Neural crest cell (in vitro differentiated cells): ENCODE data around the gene PLXNA2. TPM values are rescaled to one million over a fixed set of nuclear protein-coding genes. Genes with fewer than 3 reads are reported as not detected.

Experiments used
- DNase-seq: peaks from one replicate; pipeline ENCODE4 v3.0.0; 2021; ENCODE audit warnings: low read depth, mixed read lengths, low spot score
- H3K27ac Mint-ChIP-seq: one replicate; pipeline ENCODE4 v1.8.0; 2021; ENCODE audit warnings: mild to moderate bottlenecking, mixed read lengths; ENCODE audit not compliant: unreplicated experiment
- H3K27me3 Mint-ChIP-seq: 2 replicates; pipeline ENCODE4 v1.8.0; 2021; ENCODE audit warnings: low read depth, mild to moderate bottlenecking, mixed read lengths
- H3K36me3 Mint-ChIP-seq: 2 replicates; pipeline ENCODE4 v1.8.0; 2021; ENCODE audit warnings: low read depth, mild to moderate bottlenecking, mixed read lengths
- H3K4me1 Mint-ChIP-seq: 2 replicates; pipeline ENCODE4 v1.8.0; 2021; ENCODE audit warnings: mixed read lengths
- H3K4me3 Mint-ChIP-seq: one replicate; pipeline ENCODE4 v1.8.0; 2021; ENCODE audit warnings: mild to moderate bottlenecking, mixed read lengths
- H3K9me3 Mint-ChIP-seq: 2 replicates; pipeline ENCODE4 v1.8.0; 2021; ENCODE audit warnings: mixed read lengths
- total RNA-seq: library from RNA; stranded (reverse); gene quantifications from 2 replicates; pipeline ENCODE4 v1.2.1, GENCODE V29; 2021
- TF ChIP-seq, protein P1 (sequence below): fragments of 200-600 bp; sonication (generic); conservative IDR thresholded peaks from 2 replicates; pipeline ENCODE4 v1.5.0; 2021; ENCODE audit warnings: antibody characterized with exemption, mild to moderate bottlenecking

Gene PLXNA2
- total RNA-seq, 1 donor from 2014 or later, result 37.7 TPM

DNA sequence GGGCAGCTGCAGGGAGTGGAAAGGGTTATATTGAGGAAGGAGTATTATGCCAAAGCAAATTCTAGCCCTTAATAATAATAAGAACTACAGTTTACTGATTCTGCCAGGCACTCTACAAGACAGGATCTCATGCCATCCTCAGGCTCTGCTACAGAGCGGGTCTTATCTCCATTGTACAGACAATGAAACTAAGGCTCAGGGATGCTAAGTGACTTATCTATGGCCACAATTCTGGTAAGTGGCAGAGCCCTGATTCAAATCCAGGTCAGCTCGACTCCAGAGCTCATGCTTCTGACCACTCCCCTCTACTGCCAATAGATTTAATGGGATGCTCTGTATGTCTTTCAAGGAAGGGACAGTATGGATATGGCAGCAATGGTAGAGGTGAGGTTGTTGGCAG, 187.1 kb downstream of the PLXNA2 start:
- Mint-ChIP-seq H3K36me3 (no peaks in the 10 kb centered on the region), H3K4me1 (peaks cover 31% of the 10 kb centered on the region), H3K9me3 (no peaks in the 10 kb centered on the region), H3K4me3 (no peak overlapping the region), H3K27ac (no peak overlapping the region), H3K27me3 (no peaks in the 10 kb centered on the region)
- TF ChIP-seq, protein P1, sequence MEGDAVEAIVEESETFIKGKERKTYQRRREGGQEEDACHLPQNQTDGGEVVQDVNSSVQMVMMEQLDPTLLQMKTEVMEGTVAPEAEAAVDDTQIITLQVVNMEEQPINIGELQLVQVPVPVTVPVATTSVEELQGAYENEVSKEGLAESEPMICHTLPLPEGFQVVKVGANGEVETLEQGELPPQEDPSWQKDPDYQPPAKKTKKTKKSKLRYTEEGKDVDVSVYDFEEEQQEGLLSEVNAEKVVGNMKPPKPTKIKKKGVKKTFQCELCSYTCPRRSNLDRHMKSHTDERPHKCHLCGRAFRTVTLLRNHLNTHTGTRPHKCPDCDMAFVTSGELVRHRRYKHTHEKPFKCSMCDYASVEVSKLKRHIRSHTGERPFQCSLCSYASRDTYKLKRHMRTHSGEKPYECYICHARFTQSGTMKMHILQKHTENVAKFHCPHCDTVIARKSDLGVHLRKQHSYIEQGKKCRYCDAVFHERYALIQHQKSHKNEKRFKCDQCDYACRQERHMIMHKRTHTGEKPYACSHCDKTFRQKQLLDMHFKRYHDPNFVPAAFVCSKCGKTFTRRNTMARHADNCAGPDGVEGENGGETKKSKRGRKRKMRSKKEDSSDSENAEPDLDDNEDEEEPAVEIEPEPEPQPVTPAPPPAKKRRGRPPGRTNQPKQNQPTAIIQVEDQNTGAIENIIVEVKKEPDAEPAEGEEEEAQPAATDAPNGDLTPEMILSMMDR, result no peak
- DNase-seq, result no peak

- H3K27ac Mint-ChIP-seq, result no peak overlapping the region
- no peak overlapping the region for H3K4me3 Mint-ChIP-seq
- peaks cover 5% of the 10 kb centered on the region for H3K36me3 Mint-ChIP-seq
- TF ChIP-seq, protein P1, result no peak
- no peaks in the 10 kb centered on the region for H3K27me3 Mint-ChIP-seq
- peaks cover 31% of the 10 kb centered on the region for H3K4me1 Mint-ChIP-seq
- DNase-seq, result no peak
- no peaks in the 10 kb centered on the region for H3K9me3 Mint-ChIP-seq
These were observed 188.6 kb downstream of the PLXNA2 start for GRCh38 chr1:208055535-208055934.

- Mint-ChIP-seq H3K9me3 (no peaks in the 10 kb centered on the region), H3K36me3 (peaks cover 5% of the 10 kb centered on the region), H3K4me3 (no peak overlapping the region), H3K27me3 (no peaks in the 10 kb centered on the region), H3K4me1 (peaks cover 27% of the 10 kb centered on the region), H3K27ac (no peak overlapping the region)
- TF ChIP-seq, protein P1, result no peak
- DNase-seq, result no peak
These were observed 189.2 kb downstream of the PLXNA2 start for GRCh38 chr1:208054911-208055379.

DNA sequence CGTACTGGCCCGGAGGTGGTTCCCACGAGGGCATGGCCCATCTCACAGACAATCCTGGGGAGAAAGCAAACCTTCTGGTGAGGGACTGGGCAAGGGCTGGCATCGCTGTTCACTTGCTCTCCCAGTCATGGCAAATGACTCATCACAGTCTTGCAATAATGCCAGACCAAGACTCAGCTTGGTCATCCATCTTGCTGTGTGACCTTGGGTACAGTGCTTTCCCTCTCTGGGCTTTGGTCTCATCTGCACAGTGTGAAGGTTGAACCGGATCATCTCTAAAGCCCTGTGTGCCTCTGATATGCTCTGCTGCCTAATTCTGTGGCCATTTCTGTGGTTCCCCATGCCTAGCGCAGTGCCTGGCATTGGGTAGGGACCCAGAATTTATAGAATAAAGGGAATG, 189.7 kb downstream of the PLXNA2 start:
- Mint-ChIP-seq H3K27ac (no peak overlapping the region), H3K4me1 (peaks cover 24% of the 10 kb centered on the region), H3K9me3 (no peaks in the 10 kb centered on the region), H3K27me3 (no peaks in the 10 kb centered on the region), H3K36me3 (peaks cover 5% of the 10 kb centered on the region), H3K4me3 (no peak overlapping the region)
- DNase-seq, result no peak
- TF ChIP-seq, protein P1, result no peak

GRCh38 chr1:208053661-208054060, 190.5 kb downstream of the PLXNA2 start:
- no peak for DNase-seq
- Mint-ChIP-seq H3K27ac (no peak overlapping the region), H3K27me3 (no peaks in the 10 kb centered on the region), H3K4me3 (no peak overlapping the region), H3K9me3 (no peaks in the 10 kb centered on the region), H3K4me1 (peaks cover 24% of the 10 kb centered on the region), H3K36me3 (peaks cover 5% of the 10 kb centered on the region)
- TF ChIP-seq, protein P1, result no peak
